Kasumi-1 (cell line): ENCODE measurements around the gene ARHGDIB.

ENCODE experiments used
- DNase-seq, 2 experiments: peaks; one replicate each; lab custom pipeline; 2025; lab: John Stamatoyannopoulos, UW

ARHGDIB gene

DNA sequence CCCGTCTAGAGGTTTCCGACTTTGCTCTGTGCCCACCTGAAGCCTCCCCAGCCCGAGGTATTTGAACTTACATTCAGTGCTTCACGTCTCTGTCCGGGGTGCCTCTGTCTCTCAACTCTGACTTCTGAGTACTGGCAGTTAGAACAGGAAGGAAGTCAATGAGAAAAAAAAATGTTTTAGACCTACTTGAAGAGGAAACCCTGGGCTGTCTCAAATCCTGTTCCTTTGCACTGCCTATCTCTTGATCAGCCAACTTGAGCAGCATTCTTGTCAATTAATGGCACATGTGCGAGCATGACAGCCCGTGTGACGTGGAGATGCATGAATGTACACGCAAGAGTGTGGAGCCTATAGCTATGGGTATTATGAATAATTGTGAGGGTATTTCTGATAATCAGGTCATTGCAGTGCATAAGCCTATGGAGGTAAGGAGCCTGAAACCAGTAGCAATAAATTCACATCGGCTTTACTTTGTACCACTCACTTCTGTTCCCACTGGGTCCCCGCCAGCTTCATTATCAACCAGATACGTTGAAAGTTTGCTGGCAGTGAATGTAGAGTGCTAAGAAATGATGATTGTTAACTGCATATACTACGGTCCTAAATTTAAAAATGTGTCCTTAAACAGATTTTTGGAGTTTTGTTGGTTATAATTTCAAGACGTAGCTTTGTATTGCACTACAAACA is at the start of gene ARHGDIB:
ARHGDIB (minus strand) TSS at position 136 of the 687 bp plus-strand sequence. CDS start 10,889 bp downstream, outside the sequence.
- DNase-seq = peak; percentile 92 to 93

DNA sequence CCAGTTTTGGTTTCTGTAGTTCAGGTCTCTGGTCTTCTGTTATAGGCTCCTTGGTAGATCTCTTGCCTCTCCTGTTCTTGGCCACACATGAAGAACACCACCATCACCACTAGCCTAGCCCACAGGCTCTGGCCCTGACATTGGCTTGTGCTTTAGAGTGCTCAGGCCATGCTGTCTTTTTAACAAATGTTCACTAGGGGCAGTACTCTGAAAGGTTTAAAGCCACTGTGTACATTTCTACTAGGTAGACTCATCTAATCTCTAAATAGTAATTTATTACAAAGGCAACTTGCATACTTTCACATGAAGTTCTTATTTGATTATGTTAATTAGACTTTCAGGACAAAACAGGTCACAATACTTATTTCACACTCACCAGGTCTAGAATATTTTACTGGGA is 49.8 kb upstream of the ARHGDIB start:
- peak; percentile 3 to 4 for DNase-seq

DNA sequence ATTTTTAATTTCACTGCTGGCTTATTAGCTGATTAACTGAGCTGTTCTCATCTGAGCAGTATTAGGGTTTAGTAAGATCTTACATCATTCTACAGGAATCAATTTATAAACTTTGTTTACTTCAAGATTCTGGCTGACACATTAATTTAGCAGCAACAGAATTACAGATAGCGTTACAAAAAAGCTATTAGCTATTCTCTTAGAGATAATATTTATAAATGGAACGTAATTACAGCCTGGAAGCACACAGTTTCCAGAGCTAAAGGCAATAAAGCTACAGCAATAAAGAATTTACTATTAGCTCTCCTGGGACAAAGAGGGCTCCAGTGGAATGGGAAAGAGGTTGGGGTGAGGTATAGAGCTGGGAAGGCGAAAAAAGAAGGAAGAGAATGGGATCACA is 46.1 kb upstream of the ARHGDIB start:
- no peak for DNase-seq

- DNase-seq = no peak
Observed at GRCh38 chr12:15005064-15005463, 43.7 kb upstream of the ARHGDIB start.

- no peak for DNase-seq
Observed at GRCh38 chr12:15004421-15004820, 43.0 kb upstream of the ARHGDIB start.

DNA sequence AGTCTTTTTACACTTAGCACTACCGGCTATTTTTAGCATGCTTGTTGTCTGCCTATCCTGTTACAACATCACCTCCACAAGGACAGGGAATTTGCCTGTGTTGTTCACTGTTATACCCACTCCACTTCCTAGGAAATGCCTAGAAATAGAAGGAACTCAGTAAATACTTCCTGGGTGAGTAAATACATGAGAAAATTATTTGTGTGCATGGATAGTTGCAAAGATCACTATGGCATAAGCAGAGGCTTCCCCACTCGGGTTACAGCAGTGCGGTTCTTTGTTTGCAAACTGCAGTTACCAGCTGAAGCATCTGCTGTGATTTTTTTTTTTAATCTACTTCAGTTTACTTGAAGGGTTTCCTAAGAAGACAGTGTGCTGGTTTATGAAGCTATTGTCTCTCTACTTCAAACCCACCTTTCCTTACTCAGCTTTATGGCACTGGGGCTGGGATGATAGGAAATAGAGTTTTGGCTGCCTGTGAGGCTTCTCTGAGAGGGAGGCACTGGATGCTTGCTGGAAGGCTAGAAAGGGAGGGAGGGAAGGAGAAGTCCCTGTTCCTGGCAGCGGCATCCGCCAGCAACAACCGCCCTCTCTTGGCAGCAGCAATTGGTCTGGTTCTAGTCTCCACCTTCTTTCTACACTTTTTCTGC is 40.5 kb upstream of the ARHGDIB start:
- no peak for DNase-seq

DNA sequence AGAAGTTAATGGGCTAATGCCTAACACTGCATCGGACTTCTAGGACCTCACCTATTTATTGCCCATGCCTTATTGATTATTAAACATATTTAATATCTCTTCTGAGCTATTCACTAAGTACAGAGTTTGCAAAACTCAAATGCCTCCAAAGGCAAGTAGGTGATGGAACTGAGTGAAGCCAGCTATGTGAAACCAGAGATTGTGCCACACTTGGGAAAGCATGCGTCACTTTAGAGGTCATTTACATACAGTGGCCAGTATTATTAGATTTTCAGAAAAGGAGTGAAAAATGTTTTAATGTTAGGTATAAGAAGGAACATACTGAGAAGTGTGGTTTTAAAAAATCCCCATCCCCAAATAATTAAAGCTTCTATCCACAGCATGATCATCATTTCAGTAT is 39.2 kb upstream of the ARHGDIB start:
- DNase-seq = no peak

DNA sequence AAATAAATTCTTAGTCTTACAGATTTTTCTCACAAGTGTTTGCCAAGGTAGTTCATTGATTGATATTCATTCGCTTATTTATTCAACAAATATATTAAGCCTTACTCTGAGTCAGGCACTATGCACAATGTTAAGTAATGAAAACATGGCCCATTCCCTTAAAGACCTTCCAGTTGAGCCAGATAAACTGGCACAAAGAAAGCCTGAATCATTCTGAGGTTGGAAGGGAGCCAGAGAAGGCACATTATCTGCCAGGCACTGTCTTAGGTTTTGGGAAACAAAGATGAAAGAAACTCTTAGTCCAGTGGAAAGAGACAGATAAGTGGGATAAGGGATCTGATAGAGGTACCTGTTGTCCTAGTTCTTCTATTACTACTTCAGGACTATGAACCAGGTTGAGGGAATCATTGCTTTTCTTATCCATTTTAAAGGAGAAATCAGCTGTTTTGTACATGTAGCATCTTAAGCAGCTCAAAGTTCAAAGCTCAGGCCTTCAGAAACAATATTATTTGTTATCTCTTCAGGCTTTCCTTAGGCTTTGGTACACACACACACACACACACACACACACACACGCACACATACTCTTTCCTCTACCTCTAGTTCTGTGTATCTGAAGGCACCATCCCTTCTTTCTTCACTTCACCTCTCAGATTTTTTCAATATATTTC is 38.4 kb upstream of the ARHGDIB start:
- no peak for DNase-seq

GRCh38 chr12:14999021-14999694 is 37.8 kb upstream of the ARHGDIB start:
- no peak for DNase-seq

- DNase-seq = no peak
Observed at GRCh38 chr12:14997998-14998397, 36.6 kb upstream of the ARHGDIB start.

- peak; percentile 39 to 52 for DNase-seq
Observed at GRCh38 chr12:14995583-14996425, 34.4 kb upstream of the ARHGDIB start.

- no peak for DNase-seq
Observed at GRCh38 chr12:14994610-14995009, 33.2 kb upstream of the ARHGDIB start.

GRCh38 chr12:14993537-14994266 is 32.3 kb upstream of the ARHGDIB start:
- no peak for DNase-seq

- no peak for DNase-seq
Observed at GRCh38 chr12:14993117-14993516, 31.7 kb upstream of the ARHGDIB start.

DNA sequence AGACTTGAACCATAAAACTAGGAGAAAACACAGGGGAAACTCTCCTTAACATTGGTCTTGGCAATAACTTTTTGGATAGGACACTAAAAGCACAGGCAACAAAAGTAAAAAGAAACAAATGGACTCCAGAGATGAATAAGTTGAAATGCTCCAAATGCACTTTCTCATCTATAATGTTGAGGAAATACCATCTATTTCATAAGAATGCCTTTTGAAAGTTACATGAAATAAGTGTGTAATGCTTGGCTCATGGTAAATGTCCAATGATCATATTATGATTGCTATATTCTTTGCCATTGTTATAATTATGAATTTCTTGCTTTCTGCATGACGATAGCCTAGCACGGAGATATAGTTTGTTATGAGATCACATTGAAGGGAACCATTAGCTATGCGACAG is 31.3 kb upstream of the ARHGDIB start:
- no peak for DNase-seq

GRCh38 chr12:14991069-14991468 is 29.7 kb upstream of the ARHGDIB start:
- DNase-seq = no peak

- DNase-seq = no peak
Observed at GRCh38 chr12:14989790-14990189, 28.4 kb upstream of the ARHGDIB start.

- no peak for DNase-seq
Observed at GRCh38 chr12:14988035-14988434, 26.6 kb upstream of the ARHGDIB start.

GRCh38 chr12:14986449-14986848 is 25.0 kb upstream of the ARHGDIB start:
- DNase-seq = no peak

DNA sequence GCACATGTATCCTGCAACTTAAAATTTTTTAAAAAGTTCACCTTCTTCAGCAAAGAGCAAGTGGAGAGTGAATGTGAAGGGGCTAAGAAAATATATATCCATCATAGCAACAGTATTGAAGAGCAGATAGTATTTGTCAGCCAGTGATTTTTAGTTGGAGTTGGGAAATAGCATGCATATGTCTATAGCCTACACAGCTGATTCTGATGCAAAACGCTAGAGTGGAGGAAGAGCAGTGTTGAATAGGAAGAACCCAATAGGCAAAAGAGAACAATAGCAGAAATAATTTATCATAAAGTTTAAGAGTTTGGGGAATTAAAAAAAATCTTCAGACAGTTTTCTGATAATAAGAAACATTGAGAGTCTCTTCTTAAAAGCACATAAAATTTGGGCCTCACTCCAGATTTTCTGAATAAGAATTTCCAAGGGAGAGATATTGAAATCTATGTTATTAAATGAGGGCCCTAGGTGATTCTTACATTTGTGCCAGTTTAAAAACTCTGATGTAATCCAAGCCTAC is 23.4 kb upstream of the ARHGDIB start:
- no peak for DNase-seq

DNA sequence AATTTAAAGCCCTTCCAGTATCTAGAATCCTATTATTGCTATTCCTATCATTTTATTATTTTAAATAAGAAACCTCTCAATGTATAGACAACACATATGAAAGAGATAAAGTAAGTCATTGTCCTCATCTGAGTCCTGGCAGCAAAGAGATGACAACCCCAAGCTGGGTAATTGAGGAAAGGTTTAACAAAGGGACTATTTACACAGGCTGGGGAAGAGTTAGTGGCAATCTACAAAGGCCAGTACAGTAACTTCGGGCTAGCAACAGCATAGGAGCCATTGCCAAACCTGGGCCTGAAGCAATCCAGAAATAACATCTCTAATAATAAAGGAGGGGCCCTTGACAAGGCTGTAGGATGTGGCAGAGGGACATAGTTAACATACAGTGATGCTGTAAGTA is 22.6 kb upstream of the ARHGDIB start:
- no peak for DNase-seq
